Lung microvascular endothelial cell (primary cell): ENCODE results near the gene VANGL2. TPM values are rescaled to one million over a fixed set of nuclear protein-coding genes. Genes with fewer than 3 reads are reported as not detected.

Source experiments
- DNase-seq, 2 donors: peaks; one replicate each; pipeline versions ENCODE4 v3.0.0 to v3.0.0-alpha.2; 2010; ENCODE audit warnings: low read depth in 2 of 2
- total RNA-seq: library from RNA; depleted of rRNA; stranded (reverse); fragments of >200 nt; gene quantifications from 2 replicates; pipeline ENCODE4 v1.2.1, GENCODE V29; 2014

Gene VANGL2
- total RNA-seq, 1 donor from 2014 or later = not detected

GRCh38 chr1:160459056-160459455 is 58.7 kb downstream of the VANGL2 start:
- DNase-seq = no peak

- DNase-seq = no peak
Observed at GRCh38 chr1:160459687-160460086, 59.3 kb downstream of the VANGL2 start.

- no peak for DNase-seq
Observed at GRCh38 chr1:160460214-160460642, 59.9 kb downstream of the VANGL2 start.

- DNase-seq = peak in 1 of 2 donors; percentile 47
Observed at GRCh38 chr1:160460683-160461287, 60.4 kb downstream of the VANGL2 start.

- no peak for DNase-seq
Observed at GRCh38 chr1:160465123-160465522, 64.8 kb downstream of the VANGL2 start.

- no peak for DNase-seq
Observed at GRCh38 chr1:160466961-160467360, 66.6 kb downstream of the VANGL2 start.

- DNase-seq = no peak
Observed at GRCh38 chr1:160467576-160467975, 67.2 kb downstream of the VANGL2 start.

GRCh38 chr1:160471253-160471652 is 70.9 kb downstream of the VANGL2 start:
- no peak for DNase-seq

- no peak for DNase-seq
Observed at GRCh38 chr1:160472112-160472511, 71.7 kb downstream of the VANGL2 start.

GRCh38 chr1:160474392-160475242 is 74.3 kb downstream of the VANGL2 start:
- no peak for DNase-seq

Other genes starting within 250 kb of the VANGL2 start
- not detected in 2 replicates for gene ATP1A4, start 249.0 kb upstream of the VANGL2 start, total RNA-seq
- gene CASQ1, start 210.0 kb upstream of the VANGL2 start, total RNA-seq = not detected in 2 replicates
- 36.2 and 60.7 TPM in 2 replicates for gene PEA15, start 195.2 kb upstream of the VANGL2 start, total RNA-seq
- gene DCAF8, start 138.0 kb upstream of the VANGL2 start, total RNA-seq = 46.6 and 51.6 TPM in 2 replicates
- 20.3 and 28.4 TPM in 2 replicates for gene PEX19, start 115.4 kb upstream of the VANGL2 start, total RNA-seq
- 206 and 209 TPM in 2 replicates for gene COPA, start 57.3 kb upstream of the VANGL2 start, total RNA-seq
- gene NCSTN, start 57.2 kb upstream of the VANGL2 start, total RNA-seq = 42.1 and 57.3 TPM in 2 replicates
- not detected in 2 replicates for gene NHLH1, start 33.5 kb upstream of the VANGL2 start, total RNA-seq
- not detected in 2 replicates for gene SLAMF6, start 122.7 kb downstream of the VANGL2 start, total RNA-seq
- not detected in 2 replicates for gene CD84, start 178.9 kb downstream of the VANGL2 start, total RNA-seq
- not detected in 2 replicates for gene SLAMF1, start 246.5 kb downstream of the VANGL2 start, total RNA-seq